HCT116 (cell line): ENCODE measurements around the gene ZIC4. TPM values are rescaled to one million over a fixed set of nuclear protein-coding genes. Genes with fewer than 3 reads are reported as not detected.

ENCODE experiments used
- ATAC-seq: fragments of 200-7000 bp; cut with Tn5 transposase; 2 replicates; pipeline ENCODE4 v1.9.1; 2020; ENCODE audit warnings: mild to moderate bottlenecking, moderate library complexity
- BruUV-seq: library from RNA; stranded (reverse); fragments of 400-500 nt; replicated peaks from 2 replicates; lab custom pipeline; 2021; lab: Mats Ljungman, UMichigan
- CTCF ChIA-PET: fragments of 300-600 bp; sonication (Branson Sonifier 250); formaldehyde crosslinking; loops from one replicate; lab custom pipeline; 2021; ENCODE audit warnings: antibody characterized with exemption; lab: Charles Lee
- POLR2A ChIA-PET: fragments of 300-600, 350-600 bp; sonication (Branson Sonifier 250); formaldehyde crosslinking; loops from one replicate; lab custom pipeline; 2021; ENCODE audit warnings: antibody characterized with exemption; lab: Charles Lee
- RAD21 ChIA-PET, 2 experiments: fragments of 300-600 bp; sonication (Branson Sonifier 250); formaldehyde crosslinking; loops; one replicate each; lab custom pipeline; 2023; ENCODE audit warnings: low total read pairs in 2 of 2; ENCODE audit not compliant: uncharacterized antibody in 2 of 2, unreplicated experiment in 2 of 2, low non-redundant PET in 1 of 2; lab: Charles Lee
- DNase-seq: peaks from one replicate; pipeline ENCODE4 v3.0.0-alpha.2; 2010; ENCODE audit warnings: low read depth, low spot score
- H2AFZ ChIP-seq: fragments of 200-600 bp; shearing (Covaris generic), sonication (generic); 2 replicates; pipeline ENCODE4 v1.6.1; 2017; ENCODE audit warnings: low read depth, mixed run types, mixed read lengths, antibody characterized with exemption, low read length; ENCODE audit not compliant: poor library complexity, severe bottlenecking
- H3K27ac ChIP-seq: 2 replicates; pipeline ENCODE4 v1.5.1; 2012; ENCODE audit warnings: low read depth, low read length
- H3K27me3 ChIP-seq: fragments of 200-600 bp; sonication (generic); 2 replicates; pipeline ENCODE4 v1.6.1; 2016; ENCODE audit warnings: mixed run types, low read length, mixed read lengths; ENCODE audit not compliant: insufficient read depth
- H3K36me3 ChIP-seq, 2 experiments: fragments of 200-500 bp in 1 of 2; fragments of 200-600 bp in 1 of 2; sonication (Bioruptor generic) in 1 of 2; sonication (generic) in 1 of 2; 2 replicates each; pipeline versions ENCODE4 v1.5.1 to v1.6.1; 2014 to 2016; ENCODE audit warnings: low read length in 2 of 2, inconsistent platforms in 1 of 2, mixed read lengths in 1 of 2, mixed run types in 1 of 2; ENCODE audit not compliant: insufficient read depth in 2 of 2, control insufficient read depth in 1 of 2
- H3K4me1 ChIP-seq, 2 experiments: fragments of 200-600 bp in 1 of 2; sonication (generic) in 1 of 2; 2 replicates each; pipeline versions ENCODE4 v1.5.1 to v1.6.1; 2012 to 2017; ENCODE audit warnings: low read length in 2 of 2, inconsistent platforms in 1 of 2, mild to moderate bottlenecking in 1 of 2, mixed read lengths in 1 of 2, mixed run types in 1 of 2, moderate library complexity in 1 of 2; ENCODE audit not compliant: insufficient read depth in 2 of 2, control insufficient read depth in 1 of 2
- H3K4me2 ChIP-seq: fragments of 200-600 bp; sonication (generic); 2 replicates; pipeline ENCODE4 v1.6.1; 2017; ENCODE audit warnings: mixed run types, low read length, mixed read lengths
- H3K4me3 ChIP-seq, 2 experiments: fragments of 200-600 bp in 1 of 2; sonication (generic) in 1 of 2; replicated peaks in 1 of 2; 2 replicates each; pipeline ENCODE4 v1.5.1; 2011 to 2016; ENCODE audit warnings: low read length in 2 of 2, control low read depth in 1 of 2, low read depth in 1 of 2, mild to moderate bottlenecking in 1 of 2, mixed read lengths in 1 of 2, mixed run types in 1 of 2
- H3K79me2 ChIP-seq: fragments of 200-600 bp; sonication (generic); 2 replicates; pipeline ENCODE4 v1.6.1; 2017; ENCODE audit warnings: mild to moderate bottlenecking, mixed run types, low read length, moderate library complexity, mixed read lengths; ENCODE audit not compliant: insufficient read depth
- H3K9ac ChIP-seq: fragments of 200-600 bp; sonication (generic); 2 replicates; pipeline ENCODE4 v1.6.1; 2016; ENCODE audit warnings: low read length, mixed read lengths
- H3K9me2 ChIP-seq: fragments of 200-600 bp; sonication (generic), shearing (Covaris generic); 2 replicates; pipeline ENCODE4 v1.6.1; 2017; ENCODE audit warnings: mixed run types, mild to moderate bottlenecking, moderate library complexity; ENCODE audit not compliant: insufficient read depth
- H3K9me3 ChIP-seq, 2 experiments: fragments of 200-500 bp in 1 of 2; fragments of 200-600 bp in 1 of 2; sonication (Bioruptor generic) in 1 of 2; sonication (generic) in 1 of 2; 2 replicates each; pipeline ENCODE4 v1.6.1; 2014 to 2017; ENCODE audit warnings: low read length in 2 of 2, mixed read lengths in 2 of 2, inconsistent platforms in 1 of 2, low read depth in 1 of 2, mild to moderate bottlenecking in 1 of 2, mixed run types in 1 of 2, moderate library complexity in 1 of 2; ENCODE audit not compliant: control insufficient read depth in 1 of 2, insufficient read depth in 1 of 2
- H4K20me1 ChIP-seq: fragments of 200-600 bp; sonication (generic), shearing (Covaris generic); 2 replicates; pipeline ENCODE4 v1.6.1; 2017; ENCODE audit warnings: mixed run types, mild to moderate bottlenecking, moderate library complexity; ENCODE audit not compliant: insufficient read depth
- ATF3 ChIP-seq: IDR thresholded peaks from 2 replicates; pipeline ENCODE4 v1.6.1; 2012
- EGR1 ChIP-seq: IDR thresholded peaks from 2 replicates; pipeline ENCODE4 v1.6.1; 2012; ENCODE audit warnings: low read depth
- ELF1 ChIP-seq: IDR thresholded peaks from 2 replicates; pipeline ENCODE4 v1.6.1; 2012; ENCODE audit warnings: low read depth, borderline replicate concordance
- EZH2phosphoT487 ChIP-seq: fragments of 200-600 bp; IDR thresholded peaks from 2 replicates; pipeline ENCODE4 v1.6.1; 2018; ENCODE audit warnings: antibody characterized with exemption, borderline replicate concordance
- FOSL1 ChIP-seq: IDR thresholded peaks from 2 replicates; pipeline ENCODE4 v1.6.1; 2012; ENCODE audit warnings: low read depth
- MAX ChIP-seq: IDR thresholded peaks from 2 replicates; pipeline ENCODE4 v1.6.1; 2012
- POLR2A ChIP-seq: IDR thresholded peaks from 2 replicates; pipeline ENCODE4 v1.7.0; 2011; ENCODE audit warnings: borderline replicate concordance; ENCODE audit not compliant: insufficient read depth, insufficient read length; ENCODE audit errors: extremely low read depth
- POLR2AphosphoS5 ChIP-seq: IDR thresholded peaks from 2 replicates; pipeline ENCODE4 v1.6.1; 2011; ENCODE audit warnings: mild to moderate bottlenecking, low read depth, low read length, moderate library complexity
- SRF ChIP-seq: IDR thresholded peaks from 2 replicates; pipeline ENCODE4 v1.6.1; 2012; ENCODE audit warnings: low read depth
- TCF7L2 ChIP-seq: IDR thresholded peaks from 2 replicates; pipeline ENCODE4 v1.7.0; 2011; ENCODE audit warnings: borderline replicate concordance, inconsistent platforms; ENCODE audit not compliant: insufficient read depth, insufficient read length; ENCODE audit errors: extremely low read depth
- ZBTB33 ChIP-seq: IDR thresholded peaks from 2 replicates; pipeline ENCODE4 v1.6.1; 2011; ENCODE audit warnings: mild to moderate bottlenecking, low read length, moderate library complexity; ENCODE audit not compliant: insufficient replicate concordance; ENCODE audit errors: extremely low read depth
- intact Hi-C: fragments of 100-400 bp; cut with micrococcal nuclease; formaldehyde crosslinking; loops from 2 replicates; pipeline ENCODE4 v1.10.0; 2022
- total RNA-seq: library from RNA; stranded (reverse); gene quantifications from one replicate; pipeline ENCODE4 v1.2.1, GENCODE V29; 2021; ENCODE audit not compliant: unreplicated experiment

The ZIC4 gene
- total RNA-seq, 1 experiment from 2014 or later, result not detected

GRCh38 chr3:147412261-147412916 is 6.0 kb upstream of the ZIC4 start:
- Histone ChIP-seq H3K4me1 (no peaks in the 10 kb centered on the region), H2AFZ (no peak overlapping the region), H3K27me3 (no peaks in the 10 kb centered on the region), H3K9ac (no peak overlapping the region), H3K27ac (no peak overlapping the region), H4K20me1 (no peaks in the 10 kb centered on the region), H3K4me3 (no peak overlapping the region), H3K9me2 (no peaks in the 10 kb centered on the region), H3K36me3 (no peaks in the 10 kb centered on the region), H3K79me2 (no peaks in the 10 kb centered on the region), H3K4me2 (no peak overlapping the region), H3K9me3 (no peaks in the 10 kb centered on the region)
- RAD21 ChIA-PET, result no interaction called here
- intact Hi-C loops, result no loop called here
- no TSS peak for BruUV-seq
- DNase-seq (no peak), ATAC-seq (no peak)
- TF ChIP-seq TCF7L2 (no peak), ATF3 (no peak), MAX (no peak), SRF (no peak), POLR2A (no peak), EZH2phosphoT487 (no peak), ELF1 (no peak), FOSL1 (no peak), ZBTB33 (no peak), POLR2AphosphoS5 (no peak), EGR1 (no peak)
- CTCF ChIA-PET, result no interaction called here
- POLR2A ChIA-PET, result no interaction called here
